ENCODE measurements around the gene BMPR1B. TPM values are rescaled to one million over a fixed set of nuclear protein-coding genes. Genes with fewer than 3 reads are reported as not detected.

The BMPR1B gene
- total RNA-seq, 1 donor, result 13.5 TPM

GRCh38 chr4:94759767-94760211 lies 2.0 kb downstream of the BMPR1B start:
- no peak overlapping the region for H3K4me3 ChIP-seq (ENCODE audit: low read depth, low read length)
- DNase-seq (ENCODE audit: low read depth), result no peak
- TF ChIP-seq CTCF (IDR thresholded peaks at IDR 0.05; ENCODE audit: insufficient read depth, low read length), result no peak

GRCh38 chr4:94762326-94762725 lies 4.6 kb downstream of the BMPR1B start:
- no peak overlapping the region for H3K4me3 ChIP-seq (ENCODE audit: low read depth, low read length)
- DNase-seq (ENCODE audit: low read depth), result no peak
- TF ChIP-seq CTCF (IDR thresholded peaks at IDR 0.05; ENCODE audit: insufficient read depth, low read length), result no peak

- no peak for DNase-seq (ENCODE audit: low read depth)
- TF ChIP-seq CTCF (IDR thresholded peaks at IDR 0.05; ENCODE audit: insufficient read depth, low read length), result no peak
- no peak overlapping the region for H3K4me3 ChIP-seq (ENCODE audit: low read depth, low read length)
Measured at GRCh38 chr4:94763005-94763404, 5.2 kb downstream of the BMPR1B start.

- no peak for TF ChIP-seq CTCF (IDR thresholded peaks at IDR 0.05; ENCODE audit: insufficient read depth, low read length)
- no peak overlapping the region for H3K4me3 ChIP-seq (ENCODE audit: low read depth, low read length)
- DNase-seq (ENCODE audit: low read depth), result no peak
Measured at GRCh38 chr4:94763500-94763899, 5.7 kb downstream of the BMPR1B start.

GRCh38 chr4:94764069-94764468 lies 6.3 kb downstream of the BMPR1B start:
- no peak for TF ChIP-seq CTCF (IDR thresholded peaks at IDR 0.05; ENCODE audit: insufficient read depth, low read length)
- no peak overlapping the region for H3K4me3 ChIP-seq (ENCODE audit: low read depth, low read length)
- DNase-seq (ENCODE audit: low read depth), result no peak

- H3K4me3 ChIP-seq (ENCODE audit: low read depth, low read length), result no peak overlapping the region
- no peak for DNase-seq (ENCODE audit: low read depth)
- no peak for TF ChIP-seq CTCF (IDR thresholded peaks at IDR 0.05; ENCODE audit: insufficient read depth, low read length)
Measured at GRCh38 chr4:94765174-94765573, 7.4 kb downstream of the BMPR1B start.

- TF ChIP-seq CTCF (IDR thresholded peaks at IDR 0.05; ENCODE audit: insufficient read depth, low read length), result no peak
- no peak for DNase-seq (ENCODE audit: low read depth)
- H3K4me3 ChIP-seq (ENCODE audit: low read depth, low read length), result no peak overlapping the region
Measured at GRCh38 chr4:94765648-94766047, 7.9 kb downstream of the BMPR1B start.
